GM18858 (cell line): ENCODE data around the gene RAC2.

ENCODE experiments used
- ATAC-seq: cut with Tn5 transposase; IDR thresholded peaks from one replicate; pipeline ENCODE4 v1.9.1; 2021; ENCODE audit not compliant: unreplicated experiment

RAC2 gene

GRCh38 chr22:37276776-37277175, 32.7 kb upstream of the RAC2 start:
- no peak for ATAC-seq

- ATAC-seq, result no peak
Observed at GRCh38 chr22:37275622-37276021, 31.6 kb upstream of the RAC2 start.

GRCh38 chr22:37275134-37275533, 31.1 kb upstream of the RAC2 start:
- ATAC-seq, result no peak

- no peak for ATAC-seq
Observed at GRCh38 chr22:37274380-37274862, 30.4 kb upstream of the RAC2 start.

- ATAC-seq, result no peak
Observed at GRCh38 chr22:37273846-37274225, 29.8 kb upstream of the RAC2 start.

GRCh38 chr22:37273126-37273845, 29.2 kb upstream of the RAC2 start:
- ATAC-seq, result no peak

- no peak for ATAC-seq
Observed at GRCh38 chr22:37270928-37271650, 27.0 kb upstream of the RAC2 start.

- ATAC-seq, result no peak
Observed at GRCh38 chr22:37269936-37270678, 26.0 kb upstream of the RAC2 start.

- ATAC-seq, result no peak
Observed at GRCh38 chr22:37267661-37268413, 23.8 kb upstream of the RAC2 start.

GRCh38 chr22:37267135-37267587, 23.1 kb upstream of the RAC2 start:
- no peak for ATAC-seq

GRCh38 chr22:37266581-37267134, 22.6 kb upstream of the RAC2 start:
- ATAC-seq, result no peak

- ATAC-seq, result no peak
Observed at GRCh38 chr22:37263966-37264887, 20.2 kb upstream of the RAC2 start.

- no peak for ATAC-seq
Observed at GRCh38 chr22:37262346-37262745, 18.3 kb upstream of the RAC2 start.

GRCh38 chr22:37260901-37261336, 16.9 kb upstream of the RAC2 start:
- no peak for ATAC-seq

GRCh38 chr22:37260155-37260795, 16.2 kb upstream of the RAC2 start:
- ATAC-seq, result no peak

GRCh38 chr22:37259540-37260029, 15.5 kb upstream of the RAC2 start:
- no peak for ATAC-seq

- ATAC-seq, result no peak
Observed at GRCh38 chr22:37258753-37259401, 14.8 kb upstream of the RAC2 start.

- no peak for ATAC-seq
Observed at GRCh38 chr22:37258005-37258752, 14.1 kb upstream of the RAC2 start.
